Measurements from ENCODE around the gene TSEN34. TPM values are rescaled to one million over a fixed set of nuclear protein-coding genes. Genes with fewer than 3 reads are reported as not detected.

The TSEN34 gene
- total RNA-seq, 4 donors from 2014 or later, result 49.4 to 103 (median 86.8) TPM

DNA sequence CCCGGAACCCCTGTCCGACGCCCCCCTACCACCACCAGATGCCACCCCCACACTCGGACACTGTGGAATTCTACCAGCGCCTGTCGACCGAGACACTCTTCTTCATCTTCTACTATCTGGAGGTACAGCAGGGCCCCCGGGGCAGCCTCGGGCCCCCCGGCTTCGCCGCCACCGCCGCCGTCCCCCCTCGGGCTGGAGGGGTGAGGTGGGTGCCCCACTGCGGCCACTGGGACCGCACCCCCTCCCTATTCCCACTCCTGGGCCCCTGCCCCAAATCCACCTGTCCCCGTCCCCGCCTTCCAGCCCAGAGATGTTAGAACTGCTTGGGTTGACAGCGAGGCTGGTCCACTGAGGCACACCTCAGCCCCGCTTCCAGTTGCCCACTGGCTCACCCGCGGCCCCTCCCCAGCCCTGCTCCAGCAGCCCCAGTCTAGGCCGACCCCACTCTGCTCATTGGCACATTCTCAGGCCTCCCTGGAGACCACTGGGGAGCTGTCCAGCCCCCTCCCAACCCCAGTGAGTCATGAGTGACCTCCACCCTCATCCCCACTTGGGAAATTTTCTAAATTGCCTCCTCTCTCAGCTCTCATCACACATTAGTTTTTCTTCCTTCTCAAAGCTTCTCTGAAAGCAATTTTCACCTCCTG is 38.1 kb upstream of the TSEN34 start:
- H3K36me3 ChIP-seq, result peaks cover 91 to 100% (median 100%) of the 10 kb centered on the region in 4 donors
- WGBS, result 83% methylated on average over 25 of the region's 25 CpGs
- peak overlapping the region; percentile 25 to 52 (median 44) for H3K27ac ChIP-seq (replicated peaks in 1 of 4)
- peaks cover 5 to 26% (median 20%) of the 10 kb centered on the region in 4 donors for H3K4me1 ChIP-seq
- intact Hi-C loops (cut with DNase I), result no loop called here
- H3K4me3 ChIP-seq, result no peak overlapping the region
- no peaks in the 10 kb centered on the region for H3K9me3 ChIP-seq
- DNase-seq (ENCODE audit: extremely low spot score), result no peak
- no peak for TF ChIP-seq EP300 (IDR thresholded peaks at IDR 0.05)
- TF ChIP-seq, protein P1, sequence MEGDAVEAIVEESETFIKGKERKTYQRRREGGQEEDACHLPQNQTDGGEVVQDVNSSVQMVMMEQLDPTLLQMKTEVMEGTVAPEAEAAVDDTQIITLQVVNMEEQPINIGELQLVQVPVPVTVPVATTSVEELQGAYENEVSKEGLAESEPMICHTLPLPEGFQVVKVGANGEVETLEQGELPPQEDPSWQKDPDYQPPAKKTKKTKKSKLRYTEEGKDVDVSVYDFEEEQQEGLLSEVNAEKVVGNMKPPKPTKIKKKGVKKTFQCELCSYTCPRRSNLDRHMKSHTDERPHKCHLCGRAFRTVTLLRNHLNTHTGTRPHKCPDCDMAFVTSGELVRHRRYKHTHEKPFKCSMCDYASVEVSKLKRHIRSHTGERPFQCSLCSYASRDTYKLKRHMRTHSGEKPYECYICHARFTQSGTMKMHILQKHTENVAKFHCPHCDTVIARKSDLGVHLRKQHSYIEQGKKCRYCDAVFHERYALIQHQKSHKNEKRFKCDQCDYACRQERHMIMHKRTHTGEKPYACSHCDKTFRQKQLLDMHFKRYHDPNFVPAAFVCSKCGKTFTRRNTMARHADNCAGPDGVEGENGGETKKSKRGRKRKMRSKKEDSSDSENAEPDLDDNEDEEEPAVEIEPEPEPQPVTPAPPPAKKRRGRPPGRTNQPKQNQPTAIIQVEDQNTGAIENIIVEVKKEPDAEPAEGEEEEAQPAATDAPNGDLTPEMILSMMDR (IDR thresholded peaks at IDR 0.05), result no peak
- no peaks in the 10 kb centered on the region for H3K27me3 ChIP-seq

DNA sequence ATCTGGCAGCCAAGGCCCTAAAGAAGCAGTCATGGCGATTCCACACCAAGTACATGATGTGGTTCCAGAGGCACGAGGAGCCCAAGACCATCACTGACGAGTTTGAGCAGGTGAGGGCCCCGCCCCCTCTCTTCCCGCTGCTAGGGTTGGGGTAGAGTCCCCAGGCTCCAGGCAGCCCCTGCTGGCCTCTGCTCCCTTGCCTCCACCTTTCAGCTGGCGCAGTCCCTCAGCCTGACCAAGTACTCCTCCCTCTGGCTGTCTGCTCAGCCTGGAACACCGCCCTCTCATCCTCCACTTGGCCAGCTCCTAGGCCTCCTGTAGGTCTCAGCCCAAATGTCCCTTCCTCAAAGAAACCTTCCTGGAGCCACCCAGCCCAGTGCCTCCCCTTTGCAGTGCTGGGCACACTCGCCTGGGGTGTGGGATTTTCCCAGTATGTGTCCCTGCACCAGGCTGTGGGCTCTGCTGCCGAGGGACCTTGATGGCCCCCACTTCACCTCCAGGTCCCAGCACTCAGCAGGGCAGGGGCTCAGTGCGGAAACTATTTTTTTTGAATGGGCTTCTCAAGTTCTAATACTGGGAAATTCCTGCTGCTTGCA is 37.3 kb upstream of the TSEN34 start:
- TF ChIP-seq POLR2A (IDR thresholded peaks at IDR 0.05; ENCODE audit: low read depth), result no peak
- TF ChIP-seq, protein P1 (IDR thresholded peaks at IDR 0.05), result no peak
- no peak for TF ChIP-seq EP300 (IDR thresholded peaks at IDR 0.05)
- no peak for TF ChIP-seq POLR2AphosphoS5 (IDR thresholded peaks at IDR 0.05)
- intact Hi-C loops (cut with DNase I), result no loop called here
- no peaks in the 10 kb centered on the region for H3K27me3 ChIP-seq
- peaks cover 9 to 27% (median 23%) of the 10 kb centered on the region in 4 donors for H3K4me1 ChIP-seq
- H3K9me3 ChIP-seq, result no peaks in the 10 kb centered on the region
- DNase-seq (ENCODE audit: extremely low spot score), result no peak
- H3K36me3 ChIP-seq, result peaks cover 86 to 96% (median 94%) of the 10 kb centered on the region in 4 donors
- H3K4me3 ChIP-seq, result no peak overlapping the region
- peak overlapping the region in 3 of 4 donors; percentile 15 to 45 (median 25) for H3K27ac ChIP-seq (replicated peaks in 1 of 4)
- 70% methylated on average over 8 of the region's 10 CpGs for WGBS

DNA sequence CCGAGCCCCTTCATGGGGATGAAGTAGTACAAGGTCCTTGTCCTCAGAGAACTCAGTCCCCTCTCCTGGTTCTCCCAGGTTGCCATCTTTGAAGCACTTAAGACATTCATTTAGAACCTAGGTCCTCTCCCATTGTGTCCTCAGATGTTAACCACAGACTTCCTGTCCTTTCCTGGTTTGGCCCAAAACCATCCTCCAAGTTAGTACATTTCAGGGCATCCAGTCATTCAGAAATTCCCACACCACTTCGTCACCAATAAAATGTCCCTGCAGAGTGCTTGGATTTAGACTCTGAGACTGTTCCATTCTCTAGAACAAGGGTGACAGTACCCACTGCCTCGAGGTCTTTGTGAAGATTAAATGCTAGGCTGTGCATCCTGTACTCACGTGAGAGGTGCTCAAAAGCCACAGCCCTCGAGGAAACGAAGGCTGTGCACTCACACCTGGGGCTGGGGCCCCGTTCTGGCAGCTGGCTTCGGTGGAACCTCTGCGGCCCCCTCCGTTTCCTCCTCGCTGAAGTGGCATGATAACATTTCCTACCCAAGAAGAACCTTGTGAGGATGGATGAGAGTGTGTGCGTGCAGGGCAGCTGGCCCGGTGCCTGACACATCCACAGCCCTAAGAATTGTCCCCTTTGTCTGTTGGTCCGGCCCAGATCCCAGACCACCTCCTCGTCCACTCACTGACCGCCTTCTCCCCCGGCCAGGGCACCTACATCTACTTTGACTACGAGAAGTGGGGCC is 36.3 kb upstream of the TSEN34 start:
- intact Hi-C loops (cut with DNase I), result no loop called here
- Histone ChIP-seq H3K4me3 (no peak overlapping the region), H3K27me3 (no peaks in the 10 kb centered on the region), H3K27ac (replicated peaks in 1 of 4) (no peak overlapping the region), H3K9me3 (no peaks in the 10 kb centered on the region), H3K36me3 (peaks cover 77 to 86% (median 85%) of the 10 kb centered on the region in 4 donors), H3K4me1 (peaks cover 11 to 32% (median 26%) of the 10 kb centered on the region in 4 donors)
- no peak for DNase-seq (ENCODE audit: extremely low spot score)
- TF ChIP-seq POLR2AphosphoS5 (IDR thresholded peaks at IDR 0.05), result no peak
- TF ChIP-seq EP300 (IDR thresholded peaks at IDR 0.05), result no peak
- TF ChIP-seq, protein P1 (IDR thresholded peaks at IDR 0.05), result no peak
- no peak for TF ChIP-seq POLR2A (IDR thresholded peaks at IDR 0.05; ENCODE audit: low read depth)
- 68% methylated on average over 18 of the region's 18 CpGs for WGBS

DNA sequence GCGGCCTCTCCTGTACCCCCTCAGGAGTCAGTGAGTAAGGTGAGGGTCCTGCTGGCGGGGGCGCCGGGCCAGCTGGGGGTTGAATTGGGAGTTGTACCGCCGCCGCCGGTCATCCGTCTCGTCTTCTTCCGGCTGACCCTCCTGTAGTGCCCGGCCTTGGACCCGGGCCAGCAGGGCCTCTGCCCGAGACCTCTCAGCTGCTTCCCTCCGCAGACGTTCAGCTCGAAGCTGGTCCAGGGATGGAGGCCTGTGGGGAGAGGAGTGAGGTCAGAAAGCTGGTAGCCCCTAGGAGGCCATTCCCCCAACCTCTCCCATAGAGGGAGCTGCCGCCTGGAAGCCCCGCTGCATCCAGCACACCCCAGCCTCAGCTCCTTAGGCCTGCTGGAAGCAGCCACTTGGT is 35.4 kb upstream of the TSEN34 start:
- peak in 1 of 2 donors; percentile 19 for TF ChIP-seq POLR2AphosphoS5 (IDR thresholded peaks at IDR 0.05)
- TF ChIP-seq, protein P1 (IDR thresholded peaks at IDR 0.05), result no peak
- no peak for DNase-seq (ENCODE audit: extremely low spot score)
- H3K4me1 ChIP-seq, result peaks cover 17 to 39% (median 33%) of the 10 kb centered on the region in 4 donors
- no peaks in the 10 kb centered on the region for H3K27me3 ChIP-seq
- WGBS, result 69% methylated on average over 12 of the region's 19 CpGs
- no peak overlapping the region for H3K4me3 ChIP-seq
- intact Hi-C loops (cut with DNase I), result no loop called here
- no peak overlapping the region for H3K27ac ChIP-seq (replicated peaks in 1 of 4)
- H3K9me3 ChIP-seq, result no peaks in the 10 kb centered on the region
- H3K36me3 ChIP-seq, result peaks cover 68 to 77% (median 76%) of the 10 kb centered on the region in 4 donors
